Progenitor cell of endocrine pancreas (in vitro differentiated cells): ENCODE data around the gene KRTAP10-6. TPM values are rescaled to one million over a fixed set of nuclear protein-coding genes. Genes with fewer than 3 reads are reported as not detected.
"Not testable (repeated sequence)": the region's sequence is repeated elsewhere in the genome, so short reads cannot be mapped to it uniquely, and the experiment has no call there.

ENCODE experiments used
- DNase-seq: peaks from one replicate; pipeline ENCODE4 v3.0.0; 2021; ENCODE audit warnings: low spot score; ENCODE audit not compliant: unreplicated experiment
- H3K27ac Mint-ChIP-seq: 2 replicates; pipeline ENCODE4 v1.8.0; 2021; ENCODE audit warnings: mild to moderate bottlenecking, moderate library complexity, mixed read lengths
- H3K27me3 Mint-ChIP-seq: 2 replicates; pipeline ENCODE4 v1.8.0; 2021; ENCODE audit warnings: mixed read lengths
- H3K36me3 Mint-ChIP-seq: 2 replicates; pipeline ENCODE4 v1.8.0; 2022; ENCODE audit warnings: mixed read lengths; ENCODE audit not compliant: insufficient read depth
- H3K4me1 Mint-ChIP-seq: 2 replicates; pipeline ENCODE4 v1.8.0; 2021; ENCODE audit warnings: low read depth, mixed read lengths
- H3K4me3 Mint-ChIP-seq: 2 replicates; pipeline ENCODE4 v1.8.0; 2021; ENCODE audit warnings: low read depth, mild to moderate bottlenecking, moderate library complexity, mixed read lengths
- H3K9me3 Mint-ChIP-seq: 2 replicates; pipeline ENCODE4 v1.8.0; 2021; ENCODE audit warnings: low read depth, mixed read lengths
- CTCF ChIP-seq: fragments of 200-600 bp; sonication (generic); IDR thresholded peaks from one replicate; pipeline ENCODE4 v1.5.0; 2021; ENCODE audit warnings: antibody characterized with exemption, mild to moderate bottlenecking; ENCODE audit not compliant: unreplicated experiment
- total RNA-seq: library from RNA; stranded (reverse); gene quantifications from 2 replicates; pipeline ENCODE4 v1.2.1, GENCODE V29; 2021

The KRTAP10-6 gene
- total RNA-seq, 1 donor from 2014 or later = not detected

DNA sequence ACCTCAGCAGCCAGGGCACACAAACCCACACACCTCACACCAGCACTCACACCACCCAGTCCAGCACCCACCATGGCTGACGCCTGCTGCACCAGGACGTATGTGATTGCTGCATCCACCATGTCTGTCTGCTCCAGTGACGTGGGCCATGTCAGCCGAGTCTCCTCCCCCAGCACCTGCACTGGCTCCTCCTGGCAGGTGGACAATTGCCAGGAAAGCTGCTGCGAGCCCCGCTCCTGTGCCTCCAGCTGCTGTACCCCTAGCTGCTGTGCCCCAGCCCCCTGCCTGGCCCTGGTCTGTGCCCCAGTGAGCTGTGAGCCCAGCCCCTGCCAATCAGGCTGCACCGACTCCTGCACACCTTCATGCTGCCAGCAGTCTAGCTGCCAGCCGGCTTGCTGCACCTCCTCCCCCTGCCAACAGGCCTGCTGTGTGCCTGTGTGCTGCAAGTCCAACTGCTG, 19.8 kb upstream of the KRTAP10-6 start, which contains the start of gene KRTAP10-8:
KRTAP10-8 (plus strand) TSS at position 51 of the 458 bp plus-strand sequence; CDS start at position 73, 22 bp downstream.
- DNase-seq = no peak
- Mint-ChIP-seq H3K4me3 (no peak within 1 kb of the TSS), H3K27ac (no peak within 1 kb of the TSS), H3K36me3 (peaks cover 1% of the 10 kb centered on the region), H3K4me1 (no peaks in the 10 kb centered on the region), H3K9me3 (peaks cover 21% of the 10 kb centered on the region), H3K27me3 (peaks cover 11% of the 10 kb centered on the region)
- no peak for TF ChIP-seq CTCF

DNA sequence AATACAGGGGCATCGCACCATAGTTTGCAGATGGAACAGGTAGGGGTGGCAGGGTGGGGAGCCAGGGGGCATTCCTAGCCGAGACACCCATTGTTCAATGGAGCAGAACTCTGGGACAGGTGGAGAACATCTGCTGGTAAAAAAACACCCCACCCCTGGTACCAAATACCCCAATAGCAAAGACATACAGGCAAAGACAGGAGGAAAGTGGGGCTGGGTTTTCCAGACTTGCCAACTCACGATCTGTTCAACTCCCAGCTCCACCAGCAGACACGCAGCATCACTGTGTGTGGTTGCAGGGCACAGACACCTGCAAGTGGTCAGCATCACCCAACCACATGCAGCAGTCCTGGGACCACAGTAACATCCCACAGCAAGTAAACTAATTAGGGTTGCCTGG, 19.2 kb upstream of the KRTAP10-6 start:
- Mint-ChIP-seq H3K27ac (no peak overlapping the region), H3K9me3 (peaks cover 21% of the 10 kb centered on the region), H3K27me3 (peaks cover 11% of the 10 kb centered on the region), H3K4me1 (no peaks in the 10 kb centered on the region), H3K36me3 (peaks cover 1% of the 10 kb centered on the region), H3K4me3 (no peak overlapping the region)
- no peak for TF ChIP-seq CTCF
- DNase-seq = no peak

GRCh38 chr21:44610157-44610843, 18.0 kb upstream of the KRTAP10-6 start:
- not testable (repeated sequence) for H3K27ac Mint-ChIP-seq, H3K4me1 Mint-ChIP-seq, DNase-seq, H3K4me3 Mint-ChIP-seq, H3K36me3 Mint-ChIP-seq
- Mint-ChIP-seq H3K27me3 (peaks cover 15% of the 10 kb centered on the region), H3K9me3 (peaks cover 21% of the 10 kb centered on the region)

DNA sequence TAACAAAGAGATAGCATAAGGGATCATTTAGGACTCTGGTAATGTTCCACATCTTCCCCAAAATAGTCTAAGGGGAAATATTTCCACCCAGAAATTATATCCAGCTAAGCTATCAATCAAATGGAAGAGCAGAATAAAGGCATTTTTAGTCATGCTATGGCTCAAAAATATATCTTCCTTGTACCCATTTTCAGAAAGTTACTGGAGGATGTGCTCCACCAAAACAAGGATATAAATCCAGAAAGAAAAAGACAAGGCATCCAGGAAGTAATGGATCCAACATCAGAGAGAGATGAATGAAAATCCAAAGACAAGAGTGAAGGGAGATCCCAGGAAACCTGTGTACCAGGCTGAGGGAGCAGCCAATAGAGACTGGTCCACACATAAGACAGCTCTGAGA, 16.9 kb upstream of the KRTAP10-6 start:
- H3K36me3 Mint-ChIP-seq = peaks cover 1% of the 10 kb centered on the region
- H3K4me1 Mint-ChIP-seq = no peaks in the 10 kb centered on the region
- peaks cover 27% of the 10 kb centered on the region for H3K9me3 Mint-ChIP-seq
- H3K27me3 Mint-ChIP-seq = peaks cover 11% of the 10 kb centered on the region
- no peak overlapping the region for H3K4me3 Mint-ChIP-seq
- DNase-seq = no peak
- H3K27ac Mint-ChIP-seq = no peak overlapping the region
- no peak for TF ChIP-seq CTCF

DNA sequence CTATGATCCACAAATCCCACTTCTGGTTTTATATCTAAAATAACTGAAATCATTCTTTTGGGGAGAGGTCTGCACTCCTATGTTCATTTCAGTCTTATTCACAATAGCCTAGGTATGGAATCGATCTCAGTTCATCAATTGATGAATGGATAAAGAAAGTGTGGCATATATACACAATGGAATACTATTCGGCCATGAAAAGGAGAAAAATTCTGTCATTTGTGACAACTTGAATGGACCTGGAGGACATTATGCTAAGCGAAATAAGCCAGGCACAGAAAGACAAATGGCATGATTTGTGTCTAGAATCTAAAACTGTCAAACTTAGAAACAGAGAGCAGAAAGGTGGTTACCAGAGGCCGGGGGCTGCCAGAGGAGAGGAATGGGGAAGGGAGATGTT, 14.2 kb upstream of the KRTAP10-6 start:
- TF ChIP-seq CTCF = no peak
- H3K4me3 Mint-ChIP-seq = no peak overlapping the region
- peaks cover 29% of the 10 kb centered on the region for H3K9me3 Mint-ChIP-seq
- H3K27me3 Mint-ChIP-seq = peaks cover 10% of the 10 kb centered on the region
- no peak for DNase-seq
- no peaks in the 10 kb centered on the region for H3K4me1 Mint-ChIP-seq
- no peaks in the 10 kb centered on the region for H3K36me3 Mint-ChIP-seq
- H3K27ac Mint-ChIP-seq = no peak overlapping the region

- peaks cover 8% of the 10 kb centered on the region for H3K27me3 Mint-ChIP-seq
- no peak for DNase-seq
- no peaks in the 10 kb centered on the region for H3K36me3 Mint-ChIP-seq
- H3K4me3 Mint-ChIP-seq = no peak overlapping the region
- no peak overlapping the region for H3K27ac Mint-ChIP-seq
- peaks cover 11% of the 10 kb centered on the region for H3K9me3 Mint-ChIP-seq
- TF ChIP-seq CTCF = no peak
- no peaks in the 10 kb centered on the region for H3K4me1 Mint-ChIP-seq
These were observed 11.6 kb upstream of the KRTAP10-6 start for GRCh38 chr21:44603911-44604310.
